H1 (cell line): ENCODE results near the gene GNG12. TPM values are rescaled to one million over a fixed set of nuclear protein-coding genes. Genes with fewer than 3 reads are reported as not detected.

Source experiments
- polyA plus RNA-seq, 7 experiments: library from polyadenylated mRNA; depleted of rRNA in 3 of 7; stranded (reverse) in 5 of 7; unstranded in 2 of 7; fragments of >200 nt in 5 of 7; fragments of 200-250 nt in 2 of 7; gene quantifications; 1 replicate in 5 of 7; 2 replicates in 1 of 7; 4 replicates in 1 of 7; pipeline versions ENCODE4 v1.2.1 to v1.2.3, GENCODE V29; 2011 to 2013; ENCODE audit warnings: missing spikeins in 2 of 7, mixed read lengths in 2 of 7
- total RNA-seq: library from RNA; stranded (reverse); fragmentation: NEBNext Ultra II Directional; extraction: Animal tissue kit (Norgen Biotek cat#: 25700); gene quantifications from 2 replicates; pipeline ENCODE4 v1.2.1, GENCODE V29; 2021
- TF ChIP-seq, protein P1 (sequence below), 3 experiments: IDR thresholded peaks; 1 replicate in 2 of 3; 2 replicates in 1 of 3; pipeline versions ENCODE4 v1.5.1 to v1.6.1; 2011; ENCODE audit warnings: low read length in 3 of 3, mild to moderate bottlenecking in 3 of 3, inconsistent platforms in 2 of 3, low read depth in 1 of 3, moderate library complexity in 1 of 3; ENCODE audit not compliant: insufficient read depth in 1 of 3; ENCODE audit errors: control extremely low read depth in 1 of 3

The GNG12 gene
- total and polyA plus RNA-seq, 2 of the 8 experiments (the other 6 are each of a cell fraction or from before 2014, with no cell fraction given), result 11.4 to 35.8 TPM

DNA sequence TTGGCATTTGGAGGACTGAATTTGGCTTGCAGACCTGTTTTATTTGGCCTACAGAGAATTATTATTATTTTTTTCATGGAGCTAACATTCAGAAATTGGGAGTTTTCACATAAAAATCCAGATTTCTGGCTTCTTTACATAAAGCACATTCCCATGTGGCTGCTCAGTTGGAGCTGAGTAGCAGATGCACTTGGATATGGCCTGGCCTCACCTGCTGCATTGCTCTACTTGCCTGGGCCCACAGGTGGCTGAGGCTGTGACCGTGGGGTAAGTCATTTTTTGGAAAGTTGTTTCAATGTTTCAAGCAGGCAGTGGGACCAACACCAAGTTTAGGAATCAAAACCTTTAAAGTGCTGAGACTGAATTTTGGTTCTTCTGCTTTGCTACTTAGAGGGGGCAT is 91.5 kb downstream of the GNG12 start (continued):
- TF ChIP-seq, protein P1, sequence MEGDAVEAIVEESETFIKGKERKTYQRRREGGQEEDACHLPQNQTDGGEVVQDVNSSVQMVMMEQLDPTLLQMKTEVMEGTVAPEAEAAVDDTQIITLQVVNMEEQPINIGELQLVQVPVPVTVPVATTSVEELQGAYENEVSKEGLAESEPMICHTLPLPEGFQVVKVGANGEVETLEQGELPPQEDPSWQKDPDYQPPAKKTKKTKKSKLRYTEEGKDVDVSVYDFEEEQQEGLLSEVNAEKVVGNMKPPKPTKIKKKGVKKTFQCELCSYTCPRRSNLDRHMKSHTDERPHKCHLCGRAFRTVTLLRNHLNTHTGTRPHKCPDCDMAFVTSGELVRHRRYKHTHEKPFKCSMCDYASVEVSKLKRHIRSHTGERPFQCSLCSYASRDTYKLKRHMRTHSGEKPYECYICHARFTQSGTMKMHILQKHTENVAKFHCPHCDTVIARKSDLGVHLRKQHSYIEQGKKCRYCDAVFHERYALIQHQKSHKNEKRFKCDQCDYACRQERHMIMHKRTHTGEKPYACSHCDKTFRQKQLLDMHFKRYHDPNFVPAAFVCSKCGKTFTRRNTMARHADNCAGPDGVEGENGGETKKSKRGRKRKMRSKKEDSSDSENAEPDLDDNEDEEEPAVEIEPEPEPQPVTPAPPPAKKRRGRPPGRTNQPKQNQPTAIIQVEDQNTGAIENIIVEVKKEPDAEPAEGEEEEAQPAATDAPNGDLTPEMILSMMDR (IDR thresholded peaks at IDR 0.05; ENCODE audit: control extremely low read depth in 1 of 3, insufficient read depth in 1 of 3, low read depth in 1 of 3, low read length in 3 of 3), result no peak
